Measurements from ENCODE around the gene SPTBN1.

DNA sequence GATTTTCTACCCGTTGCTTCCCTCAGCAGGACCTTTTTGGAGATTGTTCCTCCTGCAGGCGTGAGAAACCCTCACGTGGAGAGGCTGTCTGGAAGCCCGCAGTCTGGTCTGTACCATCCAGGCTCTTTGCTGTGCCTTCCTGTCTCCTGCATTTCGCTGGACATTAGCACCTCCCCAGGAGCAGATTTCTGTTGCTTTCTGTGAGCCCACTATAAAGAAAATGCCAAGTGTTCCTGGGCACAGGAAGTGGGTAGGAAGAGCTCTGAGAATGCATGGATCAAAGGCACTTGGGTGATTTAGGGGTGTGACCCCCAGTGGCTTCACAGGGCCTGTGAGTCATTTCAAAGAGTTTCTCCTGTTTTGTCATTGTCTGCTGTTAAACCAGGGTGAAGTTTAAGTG lies 27.3 kb downstream of the SPTBN1 start:
- TF ChIP-seq, protein P1, sequence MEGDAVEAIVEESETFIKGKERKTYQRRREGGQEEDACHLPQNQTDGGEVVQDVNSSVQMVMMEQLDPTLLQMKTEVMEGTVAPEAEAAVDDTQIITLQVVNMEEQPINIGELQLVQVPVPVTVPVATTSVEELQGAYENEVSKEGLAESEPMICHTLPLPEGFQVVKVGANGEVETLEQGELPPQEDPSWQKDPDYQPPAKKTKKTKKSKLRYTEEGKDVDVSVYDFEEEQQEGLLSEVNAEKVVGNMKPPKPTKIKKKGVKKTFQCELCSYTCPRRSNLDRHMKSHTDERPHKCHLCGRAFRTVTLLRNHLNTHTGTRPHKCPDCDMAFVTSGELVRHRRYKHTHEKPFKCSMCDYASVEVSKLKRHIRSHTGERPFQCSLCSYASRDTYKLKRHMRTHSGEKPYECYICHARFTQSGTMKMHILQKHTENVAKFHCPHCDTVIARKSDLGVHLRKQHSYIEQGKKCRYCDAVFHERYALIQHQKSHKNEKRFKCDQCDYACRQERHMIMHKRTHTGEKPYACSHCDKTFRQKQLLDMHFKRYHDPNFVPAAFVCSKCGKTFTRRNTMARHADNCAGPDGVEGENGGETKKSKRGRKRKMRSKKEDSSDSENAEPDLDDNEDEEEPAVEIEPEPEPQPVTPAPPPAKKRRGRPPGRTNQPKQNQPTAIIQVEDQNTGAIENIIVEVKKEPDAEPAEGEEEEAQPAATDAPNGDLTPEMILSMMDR (conservative IDR thresholded peaks at IDR 0.05; ENCODE audit: low read depth, low read length), result no peak
- TF ChIP-seq POLR2A (IDR thresholded peaks at IDR 0.05; ENCODE audit: low read depth, low read length), result no peak

All from IMR-90 (cell line).